Activated naive CD4-positive, alpha-beta T cell treated with anti-CD3 and anti-CD28 coated beads, Interleukin-2, amount 50 U/mL, for 24 hours (primary cell): Measurements from ENCODE around the gene PARM1.

Source experiments
- H3K27ac Mint-ChIP-seq: one replicate; pipeline ENCODE4 v1.8.0; 2021; ENCODE audit warnings: mild to moderate bottlenecking, mixed read lengths
- H3K27me3 Mint-ChIP-seq: one replicate; pipeline ENCODE4 v1.8.0; 2021; ENCODE audit warnings: mixed read lengths
- H3K36me3 Mint-ChIP-seq: one replicate; pipeline ENCODE4 v1.8.0; 2021; ENCODE audit warnings: mixed read lengths
- H3K4me1 Mint-ChIP-seq: one replicate; pipeline ENCODE4 v1.8.0; 2021; ENCODE audit warnings: mixed read lengths
- H3K4me3 Mint-ChIP-seq: one replicate; pipeline ENCODE4 v1.8.0; 2021; ENCODE audit warnings: mild to moderate bottlenecking, mixed read lengths
- H3K9me3 Mint-ChIP-seq: one replicate; pipeline ENCODE4 v1.8.0; 2021; ENCODE audit warnings: mixed read lengths

The PARM1 gene

DNA sequence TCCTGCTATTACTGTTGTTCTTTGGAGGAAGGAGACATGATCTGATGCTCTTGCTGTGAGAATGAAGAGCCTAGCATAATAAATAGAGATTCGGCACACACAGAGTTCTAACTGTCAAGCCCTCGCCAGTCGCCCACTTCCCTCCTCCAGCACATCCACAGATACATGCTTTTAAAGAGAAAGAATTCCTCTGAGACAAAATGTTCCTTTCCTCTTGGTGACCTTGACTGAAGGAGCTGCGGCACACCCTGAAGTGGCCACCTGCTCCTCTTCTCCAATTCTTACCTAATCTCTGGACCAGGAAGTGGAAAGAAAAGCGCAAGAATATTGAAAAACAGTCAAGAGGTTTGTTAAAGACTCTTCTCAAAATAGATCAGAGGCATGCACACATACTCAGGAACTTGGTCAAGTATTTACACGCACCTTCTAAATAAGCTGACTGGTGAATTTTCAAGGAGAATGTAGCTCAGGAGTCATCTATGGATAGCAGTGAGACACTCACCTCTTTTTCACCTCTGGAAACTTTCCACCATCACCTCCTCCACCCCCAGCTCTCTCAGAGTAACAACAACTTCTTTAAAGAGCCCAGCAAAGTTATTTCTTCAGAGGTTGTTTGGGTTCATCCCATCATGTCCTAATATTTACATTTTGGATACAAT is 95.4 kb downstream of the PARM1 start:
- Mint-ChIP-seq H3K27ac (no peak overlapping the region), H3K27me3 (peaks cover 2% of the 10 kb centered on the region), H3K4me1 (no peaks in the 10 kb centered on the region), H3K9me3 (no peaks in the 10 kb centered on the region), H3K4me3 (no peak overlapping the region), H3K36me3 (no peaks in the 10 kb centered on the region)

DNA sequence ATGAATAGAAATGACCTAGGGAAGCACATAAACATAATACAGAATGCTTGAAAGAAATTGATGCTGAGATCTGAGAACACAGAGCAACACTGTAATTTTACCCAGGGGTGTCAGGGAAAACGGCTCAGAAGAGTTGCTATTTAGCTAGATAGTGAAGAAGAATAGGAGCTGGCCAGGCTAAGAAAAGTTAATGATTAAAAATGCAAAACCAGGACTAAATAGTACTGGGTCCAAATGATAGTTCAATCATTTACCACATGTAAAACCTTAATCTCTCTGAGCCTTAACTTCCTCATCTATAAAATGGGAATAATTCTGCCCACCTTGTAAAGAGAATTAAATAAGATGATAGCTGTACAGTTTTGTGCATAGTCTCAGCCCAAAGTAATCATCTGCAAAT is 97.1 kb downstream of the PARM1 start:
- H3K9me3 Mint-ChIP-seq = no peaks in the 10 kb centered on the region
- H3K36me3 Mint-ChIP-seq = no peaks in the 10 kb centered on the region
- H3K4me1 Mint-ChIP-seq = no peaks in the 10 kb centered on the region

DNA sequence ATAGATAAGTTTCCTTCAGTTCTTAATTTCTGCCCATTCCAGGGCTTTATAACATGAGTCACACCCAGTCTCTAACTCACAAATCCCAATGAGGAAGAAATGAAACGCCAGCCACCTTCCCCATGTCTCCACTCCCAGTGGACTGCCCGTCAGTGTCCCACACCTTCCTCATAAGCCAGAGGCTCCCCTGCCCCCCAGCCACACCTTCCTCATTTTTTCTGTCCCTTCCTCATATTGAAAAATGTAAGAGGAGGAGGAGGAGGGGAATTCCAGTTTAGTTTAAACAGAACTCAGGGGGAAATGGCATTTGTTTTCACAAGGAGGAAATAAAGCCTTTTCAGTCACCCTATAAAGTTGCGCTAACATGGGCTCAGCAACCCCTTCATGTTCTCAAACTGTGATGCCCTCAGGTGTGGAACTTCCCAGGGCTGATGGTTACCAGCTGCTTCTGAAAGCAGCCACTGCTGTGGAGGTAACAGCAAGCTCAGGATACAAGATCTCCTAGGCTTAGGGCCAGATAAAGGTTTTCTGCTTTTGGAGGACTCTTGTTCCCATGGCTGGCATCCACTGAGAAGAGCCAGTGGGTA is 97.8 kb downstream of the PARM1 start:
- Mint-ChIP-seq H3K4me1 (no peaks in the 10 kb centered on the region), H3K27ac (no peak overlapping the region), H3K4me3 (no peak overlapping the region), H3K27me3 (peaks cover 2% of the 10 kb centered on the region), H3K36me3 (no peaks in the 10 kb centered on the region), H3K9me3 (no peaks in the 10 kb centered on the region)

More for the DNA sequence above, 97.1 kb downstream of the PARM1 start:
- Mint-ChIP-seq H3K27me3 (peaks cover 2% of the 10 kb centered on the region), H3K4me3 (no peak overlapping the region), H3K27ac (no peak overlapping the region)

DNA sequence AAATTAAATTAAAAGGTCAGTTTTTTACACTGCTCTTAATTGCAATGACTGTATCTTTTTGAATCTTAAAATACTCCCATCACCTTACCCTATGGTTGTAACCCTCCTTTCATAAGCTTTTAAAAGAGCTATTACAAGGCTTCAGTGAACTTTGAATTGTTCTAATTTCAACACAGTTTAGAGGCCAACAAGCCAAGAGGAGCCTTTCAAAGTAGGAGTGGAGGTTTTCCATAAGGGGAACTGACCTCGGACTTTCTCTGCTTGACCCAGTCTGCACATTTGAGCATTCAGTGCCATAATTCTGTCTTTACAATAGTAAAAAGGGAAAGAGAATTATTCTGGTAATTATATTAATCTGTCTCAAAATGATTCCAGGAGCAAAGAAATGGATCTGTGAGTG is 98.9 kb downstream of the PARM1 start:
- H3K27ac Mint-ChIP-seq = no peak overlapping the region

DNA sequence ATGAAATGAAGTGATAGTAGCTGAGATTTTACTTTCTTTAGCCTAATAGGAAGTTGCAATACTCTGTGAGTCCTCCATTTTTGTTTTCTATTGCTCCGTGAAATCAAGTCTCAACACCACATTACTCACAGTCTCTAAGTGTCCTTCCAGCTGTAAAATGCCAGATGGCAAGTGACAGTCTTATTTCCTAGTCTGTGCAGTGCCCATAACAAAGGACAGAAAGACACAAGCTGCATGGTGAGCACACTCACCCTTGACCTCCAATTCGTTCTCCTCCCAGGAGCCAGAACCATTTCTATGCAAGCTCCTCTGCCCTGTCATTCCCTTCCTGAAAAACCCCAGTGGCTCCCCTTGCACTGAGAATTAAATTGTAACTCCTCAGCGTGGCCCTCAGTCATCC is 101.6 kb downstream of the PARM1 start:
- Mint-ChIP-seq H3K4me1 (no peaks in the 10 kb centered on the region), H3K4me3 (no peak overlapping the region), H3K36me3 (no peaks in the 10 kb centered on the region), H3K9me3 (no peaks in the 10 kb centered on the region), H3K27me3 (no peaks in the 10 kb centered on the region), H3K27ac (no peak overlapping the region)

More for the DNA sequence above, 98.9 kb downstream of the PARM1 start:
- Mint-ChIP-seq H3K4me3 (no peak overlapping the region), H3K27me3 (peaks cover 2% of the 10 kb centered on the region), H3K9me3 (no peaks in the 10 kb centered on the region), H3K4me1 (no peaks in the 10 kb centered on the region), H3K36me3 (no peaks in the 10 kb centered on the region)

DNA sequence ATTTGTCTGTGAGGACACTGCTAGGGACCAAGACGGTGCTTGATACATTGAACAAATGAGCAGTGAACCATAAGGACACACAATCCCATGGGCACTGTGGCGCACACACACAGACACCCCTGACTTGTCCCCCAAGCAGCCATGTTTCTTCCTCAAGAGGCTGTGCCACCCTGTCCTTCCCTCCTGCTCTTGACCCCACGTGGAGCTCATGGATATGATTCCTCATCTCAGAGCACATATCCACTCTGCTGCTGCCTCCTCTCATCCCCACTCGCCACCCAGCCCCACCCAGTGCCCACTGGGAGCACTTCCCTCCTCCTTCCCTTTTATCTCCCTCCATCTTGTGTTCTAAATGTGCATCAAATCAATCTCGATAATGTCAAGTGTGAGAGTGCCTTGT is 102.4 kb downstream of the PARM1 start:
- H3K27me3 Mint-ChIP-seq = no peaks in the 10 kb centered on the region
- H3K4me1 Mint-ChIP-seq = no peaks in the 10 kb centered on the region
- H3K36me3 Mint-ChIP-seq = no peaks in the 10 kb centered on the region
- H3K4me3 Mint-ChIP-seq = no peak overlapping the region
- H3K27ac Mint-ChIP-seq = no peak overlapping the region
- no peaks in the 10 kb centered on the region for H3K9me3 Mint-ChIP-seq

DNA sequence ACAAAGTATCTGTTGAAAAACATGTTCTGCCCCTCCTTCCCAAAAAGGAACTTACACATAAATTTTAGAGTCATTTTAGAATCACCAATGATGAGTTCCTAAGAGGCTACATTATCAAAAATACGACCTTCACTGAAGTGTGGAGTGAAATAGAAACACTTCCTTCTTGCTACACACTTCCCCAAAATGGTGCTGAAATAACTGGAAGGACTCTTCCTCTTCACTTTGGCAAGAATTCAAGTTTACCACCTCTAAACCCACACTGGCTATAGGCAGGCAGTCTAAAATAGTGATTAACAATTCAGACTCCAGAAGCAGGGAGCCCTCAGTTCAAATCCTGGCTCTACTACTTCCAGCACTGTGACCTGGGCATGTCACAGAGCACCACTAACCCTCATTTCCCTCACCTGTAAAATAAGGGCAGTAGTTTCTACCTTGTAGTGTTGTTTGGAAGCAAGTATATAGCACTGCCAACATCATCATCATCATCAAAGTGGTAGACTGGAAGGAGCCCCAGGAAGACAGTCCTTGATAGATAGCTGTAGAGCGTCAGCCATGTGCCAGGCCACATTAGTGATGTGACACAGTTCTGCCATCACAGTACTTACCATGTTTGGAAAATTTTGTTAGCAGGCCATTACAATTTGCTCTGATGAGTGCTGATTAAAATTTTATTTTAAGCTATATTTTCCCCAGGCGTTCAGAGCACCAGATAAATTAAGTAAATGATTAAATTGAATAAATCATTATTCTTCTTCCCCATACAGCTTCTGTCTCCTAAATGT is 103.3 kb downstream of the PARM1 start:
- Mint-ChIP-seq H3K27ac (no peak overlapping the region), H3K27me3 (no peaks in the 10 kb centered on the region), H3K36me3 (no peaks in the 10 kb centered on the region), H3K4me3 (no peak overlapping the region), H3K9me3 (peaks cover 5% of the 10 kb centered on the region), H3K4me1 (no peaks in the 10 kb centered on the region)

DNA sequence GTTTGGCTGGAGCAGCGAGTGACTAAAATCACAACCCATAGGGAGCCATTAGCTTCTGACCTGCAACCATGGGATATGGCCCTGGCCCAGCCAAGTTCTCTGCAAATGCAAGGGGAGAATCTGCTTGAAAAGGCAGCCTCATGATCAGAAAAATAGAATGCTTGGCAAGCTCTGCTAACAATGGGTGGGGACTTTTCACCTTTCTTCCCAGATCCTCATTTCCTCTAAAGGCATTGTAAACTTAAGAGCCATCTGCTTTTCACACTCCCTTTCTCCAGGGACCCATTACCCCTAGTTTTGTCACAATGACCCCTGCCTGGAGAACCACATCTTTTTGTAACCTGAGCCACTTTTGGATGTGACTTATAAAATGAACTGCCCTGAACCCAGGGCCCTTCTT is 104.3 kb downstream of the PARM1 start:
- H3K27ac Mint-ChIP-seq = no peak overlapping the region
- H3K27me3 Mint-ChIP-seq = no peaks in the 10 kb centered on the region
- H3K4me1 Mint-ChIP-seq = no peaks in the 10 kb centered on the region
- H3K36me3 Mint-ChIP-seq = no peaks in the 10 kb centered on the region
- H3K4me3 Mint-ChIP-seq = no peak overlapping the region
- H3K9me3 Mint-ChIP-seq = peaks cover 5% of the 10 kb centered on the region

DNA sequence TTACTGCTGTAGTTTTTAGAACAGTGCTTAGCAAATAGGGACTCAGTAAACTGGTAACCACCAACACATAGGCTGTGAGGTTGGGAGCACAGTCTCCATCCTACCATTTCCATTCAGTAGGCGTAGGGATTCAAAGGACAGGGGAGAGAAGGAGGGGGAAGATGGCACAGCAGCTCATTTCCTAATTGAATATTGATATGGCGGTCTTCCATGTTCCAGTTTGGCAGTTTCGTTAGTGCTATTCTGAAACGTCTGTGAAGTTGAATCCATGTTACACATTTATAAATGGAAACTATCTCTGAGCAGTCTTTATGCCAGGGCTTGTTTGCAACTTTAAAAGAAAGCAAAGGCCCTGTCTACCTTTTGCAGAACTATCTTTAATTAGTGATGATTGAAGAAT is 105.5 kb downstream of the PARM1 start:
- Mint-ChIP-seq H3K36me3 (no peaks in the 10 kb centered on the region), H3K4me3 (no peak overlapping the region), H3K27ac (no peak overlapping the region), H3K4me1 (no peaks in the 10 kb centered on the region), H3K9me3 (peaks cover 5% of the 10 kb centered on the region), H3K27me3 (no peaks in the 10 kb centered on the region)

DNA sequence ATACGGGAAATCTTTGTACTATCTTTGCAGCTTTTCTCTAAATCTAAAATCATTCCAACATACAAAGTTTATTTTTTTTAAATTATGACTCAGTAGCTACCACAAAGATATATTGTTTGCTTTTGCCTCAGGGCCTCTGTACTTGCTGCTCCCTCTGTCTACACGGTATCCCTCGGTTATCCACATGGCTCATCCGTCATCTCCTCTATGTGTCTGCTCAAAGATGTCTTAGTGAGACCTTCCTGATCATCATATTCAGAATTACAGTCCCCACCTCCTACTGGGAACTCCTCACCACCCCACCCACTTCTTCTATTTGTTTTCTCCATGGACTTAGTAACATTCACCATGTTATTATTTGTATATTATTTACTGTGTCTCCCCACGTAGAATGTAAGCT is 107.8 kb downstream of the PARM1 start:
- H3K9me3 Mint-ChIP-seq = peaks cover 10% of the 10 kb centered on the region
- H3K36me3 Mint-ChIP-seq = no peaks in the 10 kb centered on the region
- H3K27me3 Mint-ChIP-seq = peaks cover 4% of the 10 kb centered on the region
- H3K27ac Mint-ChIP-seq = no peak overlapping the region
- no peaks in the 10 kb centered on the region for H3K4me1 Mint-ChIP-seq
- no peak overlapping the region for H3K4me3 Mint-ChIP-seq

DNA sequence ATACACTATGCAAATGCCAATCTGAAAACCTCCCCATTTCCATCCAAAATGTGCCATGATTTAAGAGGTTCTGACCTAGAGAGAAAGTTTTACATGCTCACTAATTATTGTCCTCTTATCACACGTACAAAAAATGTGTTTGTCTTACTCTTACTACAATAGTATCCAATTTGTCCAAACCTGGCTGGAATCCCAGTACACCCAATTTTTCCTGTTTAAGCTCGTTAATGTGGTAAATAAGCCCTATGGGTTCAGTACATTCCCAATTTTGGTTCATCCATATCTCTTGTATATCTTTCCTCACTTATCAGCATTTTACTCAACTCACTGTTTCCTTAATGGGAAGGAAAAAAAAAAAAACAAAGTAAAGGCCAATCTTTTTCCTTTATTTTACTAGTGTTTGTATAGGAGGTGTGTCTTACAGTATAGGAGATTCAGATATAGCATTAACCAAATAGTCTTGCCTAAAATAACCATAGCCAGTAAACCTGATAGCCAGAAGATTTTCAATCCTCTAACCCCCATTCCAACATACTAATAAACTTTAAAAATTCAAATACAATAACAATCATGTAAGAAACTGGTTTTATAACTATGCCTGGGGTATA is 109.8 kb downstream of the PARM1 start:
- H3K9me3 Mint-ChIP-seq = peaks cover 10% of the 10 kb centered on the region
- H3K27me3 Mint-ChIP-seq = peaks cover 4% of the 10 kb centered on the region
- H3K4me3 Mint-ChIP-seq = no peak overlapping the region
- no peaks in the 10 kb centered on the region for H3K4me1 Mint-ChIP-seq
- H3K27ac Mint-ChIP-seq = no peak overlapping the region
- no peaks in the 10 kb centered on the region for H3K36me3 Mint-ChIP-seq

DNA sequence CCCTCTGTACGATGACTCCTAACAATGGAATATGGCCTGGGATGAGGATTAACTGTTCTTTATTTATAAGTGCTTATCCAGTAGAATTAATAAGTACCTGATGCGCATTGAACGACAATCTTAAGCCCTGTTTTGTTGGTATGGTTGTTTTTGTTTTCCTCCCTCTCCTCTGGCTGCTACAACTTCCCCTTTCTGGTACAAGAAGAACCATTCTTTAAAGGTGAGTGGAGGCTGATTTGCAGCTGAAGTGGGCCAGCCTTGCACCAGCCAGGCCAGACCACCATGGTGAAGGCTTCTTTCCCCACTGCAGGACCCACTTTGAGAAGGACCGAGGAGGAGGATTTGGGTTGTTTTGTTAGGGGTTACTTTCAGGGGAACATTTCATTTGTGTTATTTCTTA is 113.3 kb downstream of the PARM1 start:
- Mint-ChIP-seq H3K27me3 (peaks cover 4% of the 10 kb centered on the region), H3K36me3 (no peaks in the 10 kb centered on the region), H3K4me3 (no peak overlapping the region), H3K27ac (no peak overlapping the region), H3K9me3 (peaks cover 4% of the 10 kb centered on the region), H3K4me1 (no peaks in the 10 kb centered on the region)

DNA sequence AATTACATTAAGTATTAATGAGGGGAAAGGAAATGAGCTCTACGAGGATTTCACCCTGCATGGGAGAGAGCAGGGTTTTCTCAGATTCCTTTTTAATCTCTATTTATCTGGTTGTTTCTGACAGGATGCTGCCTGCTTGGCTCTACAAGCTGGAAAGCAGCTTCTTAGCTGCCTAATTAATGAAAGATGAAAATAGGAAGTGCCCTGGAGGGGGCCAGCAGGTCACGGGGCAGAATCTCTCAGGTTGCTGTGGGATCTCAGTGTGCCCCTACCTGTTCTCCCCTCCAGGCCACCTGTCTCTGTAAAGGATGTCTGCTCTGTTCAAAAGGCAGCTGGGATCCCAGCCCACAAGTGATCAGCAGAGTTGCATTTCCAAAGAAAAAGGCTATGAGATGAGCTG is 113.7 kb downstream of the PARM1 start:
- Mint-ChIP-seq H3K27ac (no peak overlapping the region), H3K4me1 (no peaks in the 10 kb centered on the region), H3K36me3 (no peaks in the 10 kb centered on the region), H3K4me3 (no peak overlapping the region), H3K9me3 (peaks cover 4% of the 10 kb centered on the region), H3K27me3 (peaks cover 4% of the 10 kb centered on the region)

DNA sequence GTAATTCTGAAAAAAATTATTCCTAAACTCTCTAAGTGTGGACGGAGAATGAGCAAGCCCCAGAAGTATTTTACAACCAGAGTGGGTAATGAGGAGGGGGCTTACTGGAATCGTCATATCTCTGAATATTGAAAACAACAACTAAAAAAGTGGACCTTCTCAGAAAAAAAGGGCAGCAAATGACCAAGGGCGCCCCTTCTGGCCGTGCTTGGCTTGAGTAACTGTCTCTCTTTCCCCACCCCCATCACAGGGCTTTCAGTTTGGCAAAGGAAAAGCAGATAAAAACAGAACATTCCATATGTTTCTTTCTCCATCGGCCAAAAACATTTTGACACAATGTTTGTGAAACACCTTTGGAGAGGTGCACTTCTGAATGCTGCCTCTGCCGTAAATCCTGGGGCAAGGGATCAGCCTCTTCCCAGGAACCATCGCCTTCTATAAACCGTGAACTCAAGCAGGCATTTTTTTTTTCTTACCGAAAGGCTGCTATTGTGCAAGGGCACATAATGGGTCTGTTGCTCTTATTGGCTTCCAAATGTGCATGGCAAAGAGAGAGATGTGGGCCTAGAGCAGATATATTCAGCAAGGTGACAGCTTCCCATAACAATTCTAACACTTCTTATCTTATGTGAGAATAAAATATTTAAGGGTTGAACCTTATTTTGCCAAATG is 115.4 kb downstream of the PARM1 start:
- no peaks in the 10 kb centered on the region for H3K4me1 Mint-ChIP-seq
- H3K4me3 Mint-ChIP-seq = no peak overlapping the region
- peaks cover 4% of the 10 kb centered on the region for H3K27me3 Mint-ChIP-seq
- no peak overlapping the region for H3K27ac Mint-ChIP-seq
- no peaks in the 10 kb centered on the region for H3K36me3 Mint-ChIP-seq
- H3K9me3 Mint-ChIP-seq = peaks cover 4% of the 10 kb centered on the region

DNA sequence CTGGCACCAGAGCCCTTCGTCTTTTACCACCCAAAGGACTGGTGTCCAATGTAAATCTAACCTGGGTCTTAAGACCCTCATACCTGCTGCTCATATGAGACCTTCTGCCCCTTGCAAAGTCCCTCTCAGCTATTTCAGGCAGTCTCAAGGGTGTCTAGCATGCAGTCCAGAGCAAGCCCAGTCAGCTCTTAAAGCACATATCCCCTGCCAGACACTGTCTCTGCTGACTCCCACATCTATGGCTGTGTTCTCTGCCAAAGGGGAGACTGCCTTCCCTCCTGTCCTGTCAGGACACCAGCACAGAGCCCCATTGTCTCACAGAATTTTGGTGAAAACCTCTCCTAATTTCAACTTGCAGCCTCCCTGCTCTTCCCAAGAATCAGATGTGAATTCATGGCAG is 118.5 kb downstream of the PARM1 start:
- Mint-ChIP-seq H3K27ac (no peak overlapping the region), H3K9me3 (no peaks in the 10 kb centered on the region), H3K4me3 (no peak overlapping the region), H3K36me3 (no peaks in the 10 kb centered on the region), H3K27me3 (no peaks in the 10 kb centered on the region), H3K4me1 (no peaks in the 10 kb centered on the region)
